GM23338 (cell line): ENCODE measurements around the gene DENND2C. TPM values are rescaled to one million over a fixed set of nuclear protein-coding genes. Genes with fewer than 3 reads are reported as not detected.

ENCODE experiments used
- polyA plus RNA-seq: library from polyadenylated mRNA; unstranded; fragments of >200 nt; fragmentation: Nextera tagmentation; extraction: Ambion mirVana; gene quantifications from 2 replicates; pipeline ENCODE4 v1.2.1, GENCODE V29; 2016
- small RNA-seq: library from RNA; depleted of rRNA; stranded (forward); fragments of <200 nt; gene quantifications from one replicate; pipeline ENCODE3, GENCODE V24; 2014; ENCODE audit warnings: low replicate concordance
- total RNA-seq: library from RNA; depleted of rRNA; stranded (reverse); fragments of >200 nt; shearing (Covaris generic); gene quantifications from 2 replicates; pipeline ENCODE4 v1.2.3, GENCODE V29; 2014; rRNA removed

DENND2C gene
- total and polyA plus RNA-seq, 2 experiments from 2014 or later = 4.1 to 7.0 TPM

Small RNA genes within 50 kb of the gene (small RNA-seq; reads per million reads assigned to genes)
- not detected for gene RN7SL432P

Other genes with a start within 250 kb of the DENND2C start
- gene TRIM33, start 158.8 kb downstream of the DENND2C start, total RNA-seq = 46.6 and 51.1 TPM in 2 replicates
- gene TRIM33, start 158.8 kb downstream of the DENND2C start, polyA plus RNA-seq = 48.8 and 50.3 TPM in 2 replicates
- gene BCAS2, start 88.4 kb downstream of the DENND2C start, total RNA-seq = 49.9 and 50.7 TPM in 2 replicates
- gene BCAS2, start 88.4 kb downstream of the DENND2C start, polyA plus RNA-seq = 75.4 and 111 TPM in 2 replicates
- not detected in 2 replicates for gene AMPD1, start 25.5 kb upstream of the DENND2C start, total RNA-seq
- 0.27 TPM in 1 of 2 replicates, not detected in the other for gene AMPD1, start 25.5 kb upstream of the DENND2C start, polyA plus RNA-seq
- 83.2 and 84.7 TPM in 2 replicates for gene NRAS, start 46.7 kb upstream of the DENND2C start, total RNA-seq
- gene NRAS, start 46.7 kb upstream of the DENND2C start, polyA plus RNA-seq = 18.4 and 22.3 TPM in 2 replicates
- gene CSDE1, start 87.9 kb upstream of the DENND2C start, total RNA-seq = 1,054 and 1,579 TPM in 2 replicates
- gene CSDE1, start 87.9 kb upstream of the DENND2C start, polyA plus RNA-seq = 210 and 214 TPM in 2 replicates
- gene SIKE1, start 110.6 kb upstream of the DENND2C start, total RNA-seq = 74.0 and 90.4 TPM in 2 replicates
- gene SIKE1, start 110.6 kb upstream of the DENND2C start, polyA plus RNA-seq = 79.6 and 96.3 TPM in 2 replicates
- gene SYCP1, start 184.8 kb upstream of the DENND2C start, total RNA-seq = 0.24 and 0.50 TPM in 2 replicates
- 0.66 and 2.1 TPM in 2 replicates for gene SYCP1, start 184.8 kb upstream of the DENND2C start, polyA plus RNA-seq